H9 (cell line): ENCODE data around the gene TP53TG5. TPM values are rescaled to one million over a fixed set of nuclear protein-coding genes. Genes with fewer than 3 reads are reported as not detected.

Experiments used
- DNase-seq: peaks from one replicate; pipeline ENCODE4 v3.0.0-alpha.2; 2017
- H2AFZ ChIP-seq: one replicate; pipeline ENCODE4 v1.6.1; 2013; ENCODE audit warnings: mild to moderate bottlenecking, low read length, control low read depth, moderate library complexity
- H2AK5ac ChIP-seq: 2 replicates; pipeline ENCODE4 v1.6.1; 2013; ENCODE audit warnings: low read length, control low read depth, mixed read lengths; ENCODE audit not compliant: insufficient read length
- H2BK120ac ChIP-seq: one replicate; pipeline ENCODE4 v1.6.1; 2013; ENCODE audit warnings: low read depth, mild to moderate bottlenecking, low read length, control low read depth, inconsistent platforms; ENCODE audit not compliant: poor library complexity, severe bottlenecking
- H2BK12ac ChIP-seq: 2 replicates; pipeline ENCODE4 v1.6.1; 2013; ENCODE audit warnings: low read length, control low read depth, mixed read lengths, low read depth; ENCODE audit not compliant: insufficient read length
- H2BK15ac ChIP-seq: 2 replicates; pipeline ENCODE4 v1.6.1; 2013; ENCODE audit warnings: low read depth, low read length, control low read depth
- H2BK20ac ChIP-seq: one replicate; pipeline ENCODE4 v1.6.1; 2013; ENCODE audit warnings: low read depth, mild to moderate bottlenecking, low read length, control low read depth, inconsistent platforms; ENCODE audit not compliant: poor library complexity, severe bottlenecking
- H2BK5ac ChIP-seq: 2 replicates; pipeline ENCODE4 v1.6.1; 2013; ENCODE audit warnings: low read length, control low read depth, mixed read lengths; ENCODE audit not compliant: insufficient read length
- H3K14ac ChIP-seq: 2 replicates; pipeline ENCODE4 v1.6.1; 2013; ENCODE audit warnings: low read length, control low read depth; ENCODE audit not compliant: insufficient read depth
- H3K18ac ChIP-seq: 2 replicates; pipeline ENCODE4 v1.6.1; 2013; ENCODE audit warnings: low read depth, mild to moderate bottlenecking, mixed read lengths, low read length, control low read depth; ENCODE audit not compliant: insufficient read length
- H3K23ac ChIP-seq: 2 replicates; pipeline ENCODE4 v1.6.1; 2013; ENCODE audit warnings: low read length, control low read depth, mixed read lengths, low read depth; ENCODE audit not compliant: insufficient read length
- H3K23me2 ChIP-seq: 2 replicates; pipeline ENCODE4 v1.6.1; 2013; ENCODE audit warnings: low read depth, mild to moderate bottlenecking, mixed read lengths, low read length, control low read depth; ENCODE audit not compliant: insufficient read length, poor library complexity, severe bottlenecking
- H3K27ac ChIP-seq: 2 replicates; pipeline ENCODE4 v1.5.1; 2013; ENCODE audit warnings: low read length, control low read depth, mixed read lengths, low read depth; ENCODE audit not compliant: insufficient read length
- H3K27me3 ChIP-seq: 2 replicates; pipeline ENCODE4 v1.6.1; 2013; ENCODE audit warnings: low read length, control low read depth, inconsistent platforms; ENCODE audit not compliant: insufficient read depth
- H3K4ac ChIP-seq: 2 replicates; pipeline ENCODE4 v1.6.1; 2013; ENCODE audit warnings: low read depth, mild to moderate bottlenecking, control low read depth, inconsistent platforms, low read length, moderate library complexity
- H3K4me1 ChIP-seq: 2 replicates; pipeline ENCODE4 v1.6.1; 2013; ENCODE audit warnings: low read length, control low read depth, inconsistent platforms; ENCODE audit not compliant: insufficient read depth
- H3K4me2 ChIP-seq: 2 replicates; pipeline ENCODE4 v1.6.1; 2013; ENCODE audit warnings: low read length, control low read depth, mixed read lengths; ENCODE audit not compliant: insufficient read length, insufficient read depth
- H3K56ac ChIP-seq: 2 replicates; pipeline ENCODE4 v1.6.1; 2013; ENCODE audit warnings: low read depth, mild to moderate bottlenecking, mixed read lengths, low read length, control low read depth; ENCODE audit not compliant: insufficient read length
- H3K79me1 ChIP-seq: 2 replicates; pipeline ENCODE4 v1.6.1; 2013; ENCODE audit warnings: low read depth, mild to moderate bottlenecking, moderate library complexity, low read length, control low read depth, inconsistent platforms; ENCODE audit not compliant: insufficient read depth, poor library complexity, severe bottlenecking
- H3K79me2 ChIP-seq: 2 replicates; pipeline ENCODE4 v1.6.1; 2013; ENCODE audit warnings: low read length, control low read depth, inconsistent platforms; ENCODE audit not compliant: insufficient read depth
- H3K9ac ChIP-seq: 2 replicates; pipeline ENCODE4 v1.6.1; 2013; ENCODE audit warnings: low read length, control low read depth, mixed read lengths; ENCODE audit not compliant: insufficient read length; ENCODE audit errors: extremely low read depth
- H3K9me3 ChIP-seq: one replicate; pipeline ENCODE4 v1.6.1; 2013; ENCODE audit warnings: low read depth, low read length, inconsistent platforms; ENCODE audit not compliant: control insufficient read depth
- H3T11ph ChIP-seq: one replicate; pipeline ENCODE4 v1.6.1; 2013; ENCODE audit warnings: mild to moderate bottlenecking, low read length, control low read depth, inconsistent platforms
- H4K20me1 ChIP-seq: one replicate; pipeline ENCODE4 v1.6.1; 2013; ENCODE audit not compliant: control insufficient read depth, insufficient read length, insufficient read depth
- H4K5ac ChIP-seq: 2 replicates; pipeline ENCODE4 v1.6.1; 2013; ENCODE audit warnings: low read depth, mild to moderate bottlenecking, mixed read lengths, low read length, control low read depth; ENCODE audit not compliant: insufficient read length
- H4K8ac ChIP-seq: replicated peaks from 2 replicates; pipeline ENCODE4 v1.6.1; 2013; ENCODE audit warnings: low read length, control low read depth, mixed read lengths, low read depth; ENCODE audit not compliant: insufficient read length
- H4K91ac ChIP-seq: 2 replicates; pipeline ENCODE4 v1.6.1; 2013; ENCODE audit warnings: low read depth, mild to moderate bottlenecking, moderate library complexity, mixed read lengths, low read length, control low read depth; ENCODE audit not compliant: insufficient read length
- H3K27ac Mint-ChIP-seq, 3 experiments: 2 replicates in 2 of 3; 3 replicates in 1 of 3; pipeline ENCODE4 v1.8.0; 2020 to 2021; ENCODE audit warnings: mixed read lengths in 3 of 3, mild to moderate bottlenecking in 1 of 3, moderate library complexity in 1 of 3
- H3K27me3 Mint-ChIP-seq: 2 replicates; pipeline ENCODE4 v1.8.0; 2021; ENCODE audit warnings: low read depth, mild to moderate bottlenecking, moderate library complexity, mixed read lengths
- H3K36me3 Mint-ChIP-seq, 3 experiments: 2 replicates in 2 of 3; 3 replicates in 1 of 3; pipeline ENCODE4 v1.8.0; 2020 to 2021; ENCODE audit warnings: low read depth in 3 of 3, mixed read lengths in 3 of 3; ENCODE audit not compliant: insufficient read depth in 1 of 3
- H3K4me1 Mint-ChIP-seq, 2 experiments: 2 replicates each; pipeline ENCODE4 v1.8.0; 2020; ENCODE audit warnings: mixed read lengths in 2 of 2
- H3K4me3 Mint-ChIP-seq, 2 experiments: 2 replicates in 1 of 2; 3 replicates in 1 of 2; pipeline ENCODE4 v1.8.0; 2020 to 2021; ENCODE audit warnings: mild to moderate bottlenecking in 2 of 2, mixed read lengths in 2 of 2, moderate library complexity in 1 of 2
- H3K9me3 Mint-ChIP-seq, 2 experiments: 2 replicates in 1 of 2; 3 replicates in 1 of 2; pipeline ENCODE4 v1.8.0; 2020; ENCODE audit warnings: mild to moderate bottlenecking in 2 of 2, mixed read lengths in 2 of 2, moderate library complexity in 1 of 2
- CTCF ChIP-seq: fragments of 200-600 bp; sonication (generic); conservative IDR thresholded peaks from 3 replicates; pipeline ENCODE4 v1.8.0; 2021; ENCODE audit warnings: antibody characterized with exemption, mild to moderate bottlenecking
- WGBS: extraction: QIAGEN DNeasy Blood & Tissue Kit; methylation state at CpG from one replicate; pipeline ENCODE4 v1.1.7; 2013; ENCODE audit warnings: missing lambda C conversion rate, low lambda C conversion rate, mixed read lengths; ENCODE audit not compliant: insufficient read length; ENCODE audit errors: extremely low coverage; 5-methylcytosine and 5-hydroxymethylcytosine counted together
- total RNA-seq: library from RNA; stranded (reverse); gene quantifications from 2 replicates; pipeline ENCODE4 v1.2.1, GENCODE V29; 2021

The TP53TG5 gene
- total RNA-seq, 1 experiment from 2014 or later = not detected

- no peak overlapping the region for H3K4me3 Mint-ChIP-seq
Observed at GRCh38 chr20:45377269-45377668, 856 bp downstream of the TP53TG5 start.

More at GRCh38 chr20:45377269-45377668, 856 bp downstream of the TP53TG5 start:
- Histone ChIP-seq H3K4ac (no peak overlapping the region), H2AK5ac (no peak overlapping the region), H2BK12ac (no peak overlapping the region), H2BK20ac (no peak overlapping the region), H4K20me1 (no peaks in the 10 kb centered on the region), H4K8ac (no peak overlapping the region), H3K9ac (no peak overlapping the region), H3K27ac (no peak overlapping the region), H2BK5ac (no peak overlapping the region), H3K4me2 (no peak overlapping the region), H3K4me1 (no peaks in the 10 kb centered on the region), H3K27me3 (peaks cover 2% of the 10 kb centered on the region; the same call in 1 of the 2 replicates), H2AFZ (no peak overlapping the region), H4K5ac (no peak overlapping the region), H3K23me2 (peaks cover 11% of the 10 kb centered on the region), H3K79me2 (no peaks in the 10 kb centered on the region), H3K14ac (no peak overlapping the region), H3K9me3 (no peaks in the 10 kb centered on the region), H3T11ph (no peak overlapping the region), H4K91ac (no peak overlapping the region), H3K23ac (no peak overlapping the region), H2BK15ac (no peak overlapping the region), H3K18ac (no peak overlapping the region), H3K79me1 (no peaks in the 10 kb centered on the region), H2BK120ac (no peak overlapping the region), H3K56ac (no peak overlapping the region)
- no peak for TF ChIP-seq CTCF
- DNase-seq = no peak
- WGBS = no CpG with 5 or more reads among the region's 11 CpGs
- no peaks in the 10 kb centered on the region; a peak in 1 of 7 replicates for H3K36me3 Mint-ChIP-seq
- no peaks in the 10 kb centered on the region for H3K9me3 Mint-ChIP-seq
- H3K27me3 Mint-ChIP-seq = peaks cover 16% of the 10 kb centered on the region
- H3K4me1 Mint-ChIP-seq = peaks cover 17 to 24% of the 10 kb centered on the region in 2 experiments
- H3K27ac Mint-ChIP-seq = no peak overlapping the region
